Ovary (tissue), 3 donors: ENCODE measurements around the gene FAM131C.

Source experiments
- CTCF ChIP-seq, 3 donors: fragments of 450-650 bp in 2 of 3; fragments of 200-600 bp in 1 of 3; IDR thresholded peaks; one replicate each; pipeline versions ENCODE4 v1.5.1 to v1.8.0; 2016 to 2022; ENCODE audit warnings: antibody characterized with exemption in 3 of 3, mild to moderate bottlenecking in 1 of 3
- EP300 ChIP-seq: sonication (generic); formaldehyde crosslinking; IDR thresholded peaks from one replicate; pipeline ENCODE4 v1.6.1; 2017; ENCODE audit warnings: antibody characterized with exemption
- POLR2A ChIP-seq: fragments of 450-650 bp; IDR thresholded peaks from one replicate; pipeline ENCODE4 v1.6.1; 2017; ENCODE audit warnings: antibody characterized with exemption, mild to moderate bottlenecking, moderate library complexity
- donor health status: DM: no; HTN: no; CAD: no.

- TF ChIP-seq CTCF (IDR thresholded peaks at IDR 0.05) (no peak), POLR2A (no peak), EP300 (no peak)
Observed at GRCh38 chr1:16088996-16089395, 15.5 kb upstream of the FAM131C start.
